WTC11 (cell line): ENCODE measurements around the gene KIF13A. TPM values are rescaled to one million over a fixed set of nuclear protein-coding genes. Genes with fewer than 3 reads are reported as not detected.

Experiments used
- ATAC-seq: fragments of 200-7000 bp; cut with Tn5 transposase; 2 replicates; pipeline ENCODE4 v1.10.0; 2021; ENCODE audit warnings: mild to moderate bottlenecking, moderate library complexity
- CTCF ChIA-PET: fragments of 300-600 bp; sonication (Branson Sonifier 250); formaldehyde crosslinking; loops from one replicate; lab custom pipeline; 2021; ENCODE audit warnings: antibody characterized with exemption; lab: Charles Lee
- POLR2A ChIA-PET: fragments of 350-600 bp; sonication (Branson Sonifier 250); formaldehyde crosslinking; loops from one replicate; lab custom pipeline; 2021; ENCODE audit warnings: antibody characterized with exemption; lab: Charles Lee
- DNase-seq: peaks from one replicate; pipeline ENCODE4 v3.0.0; 2021; ENCODE audit warnings: low spot score
- H3K27ac Mint-ChIP-seq: 2 replicates; pipeline ENCODE4 v1.8.0; 2021; ENCODE audit warnings: mixed read lengths
- H3K27me3 Mint-ChIP-seq: 2 replicates; pipeline ENCODE4 v1.8.0; 2021; ENCODE audit warnings: low read depth, mild to moderate bottlenecking, moderate library complexity, mixed read lengths
- H3K36me3 Mint-ChIP-seq: 2 replicates; pipeline ENCODE4 v1.8.0; 2021; ENCODE audit warnings: mixed read lengths
- H3K4me1 Mint-ChIP-seq: 2 replicates; pipeline ENCODE4 v1.8.0; 2022; ENCODE audit warnings: mixed read lengths
- H3K4me3 Mint-ChIP-seq: 2 replicates; pipeline ENCODE4 v1.8.0; 2021; ENCODE audit warnings: mild to moderate bottlenecking, moderate library complexity, mixed read lengths
- H3K9me3 Mint-ChIP-seq: 2 replicates; pipeline ENCODE4 v1.8.0; 2021; ENCODE audit warnings: mixed read lengths
- AR ChIP-seq: fragments of 250-450 bp; sonication (Bioruptor Pico); IDR thresholded peaks from 2 replicates; pipeline ENCODE4 v1.9.0; 2021; ENCODE audit warnings: mild to moderate bottlenecking
- FOXK1 ChIP-seq: sonication (generic); formaldehyde crosslinking; IDR thresholded peaks from 2 replicates; pipeline ENCODE4 v1.8.0; 2022; ENCODE audit warnings: mild to moderate bottlenecking, moderate library complexity, missing genetic modification reagents
- FOXP4 ChIP-seq: sonication (generic); formaldehyde crosslinking; IDR thresholded peaks from 2 replicates; pipeline ENCODE4 v1.8.0; 2022; ENCODE audit warnings: mild to moderate bottlenecking, missing genetic modification reagents
- GABPB1 ChIP-seq: sonication (generic); formaldehyde crosslinking; IDR thresholded peaks from 2 replicates; pipeline ENCODE4 v1.8.1; 2023; ENCODE audit warnings: mild to moderate bottlenecking, missing genetic modification reagents
- GRHL2 ChIP-seq: fragments of 250-450 bp; sonication (Bioruptor Pico); IDR thresholded peaks from 2 replicates; pipeline ENCODE4 v1.8.0; 2022; ENCODE audit warnings: mild to moderate bottlenecking, moderate library complexity; ENCODE audit not compliant: insufficient replicate concordance, severe bottlenecking
- GTF2I ChIP-seq: fragments of 250-450 bp; sonication (Bioruptor Pico); conservative IDR thresholded peaks from 2 replicates; pipeline ENCODE4 v1.4.0; 2021; ENCODE audit warnings: mild to moderate bottlenecking
- HMGXB4 ChIP-seq: sonication (generic); formaldehyde crosslinking; IDR thresholded peaks from 2 replicates; pipeline ENCODE4 v1.8.1; 2023; ENCODE audit warnings: mild to moderate bottlenecking, moderate library complexity, missing genetic modification reagents
- NFYB ChIP-seq: sonication (generic); formaldehyde crosslinking; conservative IDR thresholded peaks from 2 replicates; pipeline ENCODE4 v1.8.0; 2022; ENCODE audit warnings: low read depth, missing genetic modification reagents
- NR3C1 ChIP-seq: sonication (generic); formaldehyde crosslinking; conservative IDR thresholded peaks from 2 replicates; pipeline ENCODE4 v1.8.1; 2023; ENCODE audit warnings: low read depth, mild to moderate bottlenecking, missing genetic modification reagents
- PRRX2 ChIP-seq: fragments of 250-450 bp; sonication (Bioruptor Pico); IDR thresholded peaks from 2 replicates; pipeline ENCODE4 v1.8.0; 2021; ENCODE audit warnings: mild to moderate bottlenecking
- STAT6 ChIP-seq: sonication (generic); formaldehyde crosslinking; conservative IDR thresholded peaks from 2 replicates; pipeline ENCODE4 v1.8.1; 2023; ENCODE audit warnings: mild to moderate bottlenecking, low read depth, missing genetic modification reagents, moderate library complexity
- USF2 ChIP-seq: sonication (generic); formaldehyde crosslinking; IDR thresholded peaks from 2 replicates; pipeline ENCODE4 v1.8.1; 2023; ENCODE audit warnings: mild to moderate bottlenecking, missing genetic modification reagents, moderate library complexity
- ZBTB21 ChIP-seq: sonication (generic); formaldehyde crosslinking; IDR thresholded peaks from 2 replicates; pipeline ENCODE4 v1.8.1; 2023; ENCODE audit warnings: mild to moderate bottlenecking, missing genetic modification reagents, borderline replicate concordance
- ZNF138 ChIP-seq: sonication (generic); formaldehyde crosslinking; conservative IDR thresholded peaks from 2 replicates; pipeline ENCODE4 v1.8.1; 2022; ENCODE audit warnings: mild to moderate bottlenecking, moderate library complexity, missing genetic modification reagents
- ZNF281 ChIP-seq: sonication (generic); formaldehyde crosslinking; IDR thresholded peaks from 2 replicates; pipeline ENCODE4 v1.8.0; 2023; ENCODE audit warnings: mild to moderate bottlenecking, missing genetic modification reagents
- ZNF396 ChIP-seq: fragments of 250-450 bp; sonication (Bioruptor Pico); IDR thresholded peaks from 2 replicates; pipeline ENCODE4 v1.8.0; 2021; ENCODE audit warnings: mild to moderate bottlenecking, moderate library complexity, borderline replicate concordance
- ZNF416 ChIP-seq: fragments of 250-450 bp; sonication (Bioruptor Pico); IDR thresholded peaks from 2 replicates; pipeline ENCODE4 v1.9.0; 2021; ENCODE audit warnings: mild to moderate bottlenecking, inconsistent platforms
- ZNF512 ChIP-seq: sonication (generic); formaldehyde crosslinking; IDR thresholded peaks from 2 replicates; pipeline ENCODE4 v1.8.1; 2022; ENCODE audit warnings: missing genetic modification reagents, borderline replicate concordance
- ZNF671 ChIP-seq: fragments of 250-450 bp; sonication (Bioruptor Pico); IDR thresholded peaks from 2 replicates; pipeline ENCODE4 v1.8.0; 2021; ENCODE audit warnings: mild to moderate bottlenecking
- total RNA-seq: library from RNA; stranded (reverse); gene quantifications from 3 replicates; pipeline ENCODE4 v1.2.3, GENCODE V29; 2021

Gene KIF13A
- total RNA-seq, 1 experiment from 2014 or later = 32.7 TPM

- no peak for TF ChIP-seq STAT6 (CRISPR knock-in tag)
- TF ChIP-seq ZBTB21 (CRISPR knock-in tag) = no peak
- no peak for TF ChIP-seq GRHL2 (CRISPR knock-in tag)
- no peak for TF ChIP-seq NFYB
- TF ChIP-seq HMGXB4 (CRISPR knock-in tag) = no peak
- no peak for TF ChIP-seq ZNF138
- TF ChIP-seq GTF2I (CRISPR knock-in tag) = no peak
- TF ChIP-seq GABPB1 (CRISPR knock-in tag) = no peak
- TF ChIP-seq ZNF512 = no peak
- TF ChIP-seq USF2 (CRISPR knock-in tag) = no peak
- TF ChIP-seq FOXK1 = no peak
Observed at GRCh38 chr6:17758119-17758518, 229.3 kb downstream of the KIF13A start (continued).

- ATAC-seq (no peak), DNase-seq (no peak)
- no peaks in the 10 kb centered on the region for H3K9me3 Mint-ChIP-seq
- H3K27me3 Mint-ChIP-seq = no peaks in the 10 kb centered on the region
- ChIA-PET CTCF (no interaction called here), POLR2A (no interaction called here)
- H3K27ac Mint-ChIP-seq = no peak overlapping the region
- H3K4me3 Mint-ChIP-seq = no peak overlapping the region
- H3K36me3 Mint-ChIP-seq = no peaks in the 10 kb centered on the region
- H3K4me1 Mint-ChIP-seq = no peaks in the 10 kb centered on the region
- TF ChIP-seq ZNF512 (no peak), FOXP4 (CRISPR knock-in tag) (no peak), ZNF416 (CRISPR knock-in tag) (no peak), AR (no peak), PRRX2 (CRISPR knock-in tag) (no peak), ZNF396 (no peak), ZNF671 (CRISPR knock-in tag) (no peak), NR3C1 (CRISPR knock-in tag) (no peak), ZNF281 (CRISPR knock-in tag) (no peak)
Observed at GRCh38 chr6:17754254-17754653, 233.2 kb downstream of the KIF13A start.
